HG03045 (cell line): ENCODE data around the gene PROCR.
"Not testable (repeated sequence)": the region's sequence is repeated elsewhere in the genome, so short reads cannot be mapped to it uniquely, and the experiment has no call there.

Experiments used
- ATAC-seq: cut with Tn5 transposase; IDR thresholded peaks from one replicate; pipeline ENCODE4 v1.9.1; 2021; ENCODE audit warnings: mild to moderate bottlenecking, moderate library complexity; ENCODE audit not compliant: unreplicated experiment

PROCR gene

DNA sequence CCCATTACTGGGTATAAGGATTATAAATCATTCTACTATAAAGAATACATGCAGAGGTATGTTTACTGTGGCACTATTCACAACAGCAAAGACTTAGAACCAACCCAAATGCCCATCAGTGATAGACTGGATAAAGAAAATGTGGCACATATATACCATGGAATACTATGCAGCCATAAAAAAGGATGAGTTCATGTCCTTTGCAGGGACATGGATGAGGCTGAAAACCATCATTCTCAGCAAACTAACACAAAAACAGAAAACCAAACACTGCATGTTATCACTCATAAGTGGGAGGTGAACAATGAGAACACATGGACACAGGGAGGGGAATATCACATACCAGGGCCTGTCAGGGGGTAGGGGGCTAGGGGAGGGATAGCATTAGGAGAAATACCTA, 7.3 kb upstream of the PROCR start:
- ATAC-seq: not testable (repeated sequence)

DNA sequence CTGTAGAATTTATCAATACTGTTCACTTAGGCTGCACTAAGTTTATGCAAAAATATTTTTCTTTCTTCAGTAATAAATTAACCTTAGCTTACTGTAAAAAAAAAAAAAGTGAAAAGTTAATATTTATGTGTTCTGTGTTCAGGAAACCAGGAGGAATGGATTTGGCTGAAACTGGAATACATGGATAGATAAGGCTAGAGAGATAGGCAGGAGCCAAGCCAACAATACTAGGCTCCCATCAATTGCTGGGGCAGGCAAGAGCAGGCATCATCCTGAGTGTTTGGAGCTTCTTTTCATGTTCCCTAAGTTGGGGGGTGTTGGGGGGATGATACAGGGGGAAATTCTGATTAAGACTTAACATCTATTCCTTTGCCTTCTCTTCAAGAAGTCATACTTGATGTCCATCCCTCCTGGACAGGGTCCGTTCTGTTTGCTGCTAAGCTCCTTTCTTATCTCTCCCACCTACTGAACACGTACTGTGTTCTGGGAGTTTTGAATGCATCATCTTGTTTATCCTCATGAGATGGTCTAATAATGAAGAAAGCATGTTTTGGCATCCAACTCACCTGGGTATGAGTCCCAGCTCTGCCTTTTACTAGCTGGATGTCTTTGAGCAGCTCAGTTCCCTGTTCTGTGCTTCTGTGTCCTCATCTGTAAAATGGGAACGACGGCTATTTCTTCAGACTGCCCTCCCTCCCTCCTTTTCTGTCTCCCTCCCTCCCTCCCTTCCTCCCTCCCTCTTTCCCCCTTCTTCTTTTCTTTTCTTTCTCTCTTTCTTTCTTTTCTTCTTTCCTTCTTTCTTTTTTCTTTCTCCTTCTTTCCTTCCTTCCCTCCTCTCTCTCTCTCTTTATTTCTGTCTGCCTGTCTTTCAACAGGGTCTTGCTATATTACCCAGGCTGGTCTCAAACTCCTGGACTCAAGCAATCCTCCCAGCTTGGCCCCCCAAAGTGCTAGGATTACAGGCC, 6.4 kb upstream of the PROCR start:
- ATAC-seq: no peak

DNA sequence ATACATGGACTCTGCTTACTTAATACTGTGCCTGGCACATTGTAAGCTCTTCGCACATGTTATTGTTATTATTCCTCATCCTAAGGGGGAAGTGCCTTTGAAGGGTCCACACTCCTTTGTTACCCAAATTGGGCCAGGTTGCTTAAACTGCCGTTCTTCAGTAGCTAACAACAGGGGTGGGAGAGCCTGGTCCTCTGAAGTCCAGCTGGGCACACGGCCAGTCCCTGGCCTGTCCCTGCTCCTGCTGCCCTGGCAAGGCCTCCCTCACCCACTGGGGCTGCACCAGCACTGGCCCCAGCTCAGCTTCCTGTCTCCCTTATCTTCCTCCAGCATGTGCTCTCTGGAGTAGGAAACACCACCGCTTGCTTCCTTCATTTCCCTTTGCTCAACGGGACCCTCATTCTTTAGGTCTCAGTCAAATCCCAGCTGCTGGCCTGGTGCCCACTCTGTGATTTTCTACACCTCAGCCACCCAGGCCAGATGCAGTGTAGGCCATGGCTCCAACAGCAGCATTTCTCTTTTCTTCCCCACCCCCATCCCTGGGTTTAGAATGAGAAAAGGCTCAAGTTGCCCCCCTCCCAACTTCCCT, 5.5 kb upstream of the PROCR start:
- no peak for ATAC-seq

DNA sequence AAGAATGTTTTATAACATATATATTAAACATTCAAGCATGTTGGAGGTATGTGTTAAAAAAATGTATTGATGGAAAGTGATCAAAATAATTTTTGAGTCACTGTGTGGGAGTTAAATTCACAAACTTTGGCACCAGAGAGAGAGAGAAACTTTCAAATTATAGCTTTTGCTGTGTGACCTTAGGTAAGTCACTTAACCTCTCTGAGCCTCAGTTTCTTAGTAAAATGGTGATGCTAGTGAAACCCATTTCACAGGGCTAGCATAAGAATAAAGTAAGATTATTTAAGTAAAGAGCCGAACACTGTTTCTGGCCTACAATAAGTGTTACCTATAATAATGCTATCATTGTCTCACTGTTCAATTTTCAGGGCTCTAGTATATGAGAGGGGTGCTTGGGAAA, 4.1 kb upstream of the PROCR start:
- no peak for ATAC-seq

DNA sequence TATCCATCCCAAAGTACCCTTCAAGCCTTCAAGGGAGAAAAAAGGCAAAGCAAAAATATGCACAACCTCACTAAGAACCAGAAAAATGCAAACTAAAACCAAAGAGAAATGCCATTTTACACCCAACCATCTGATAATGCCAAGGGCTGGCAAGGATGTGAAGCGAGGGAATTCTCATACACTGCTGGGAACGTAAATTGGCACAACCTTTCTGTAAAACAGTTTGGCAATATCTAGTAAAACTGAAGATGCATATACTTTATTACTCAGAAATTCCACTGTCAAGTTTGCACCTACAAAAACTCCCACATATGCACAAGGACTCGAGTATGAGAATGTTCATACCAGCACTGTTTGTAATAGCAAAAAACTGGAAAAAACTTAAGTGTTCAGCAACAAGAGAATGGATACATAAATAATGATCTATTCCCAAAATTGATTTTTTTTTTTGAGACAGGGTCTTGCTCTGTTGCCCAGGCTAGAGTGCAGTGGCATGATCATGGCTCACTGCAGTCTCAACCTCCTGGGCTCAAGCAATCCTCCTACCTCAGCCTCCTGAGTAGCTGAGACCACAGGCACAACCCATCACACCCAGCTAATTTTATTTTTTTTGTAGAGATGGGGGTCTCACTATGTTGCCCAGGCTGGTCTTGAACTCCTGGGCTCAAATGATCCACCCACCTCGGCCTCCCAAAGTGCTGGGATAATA, 3.0 kb upstream of the PROCR start:
- ATAC-seq: not testable (repeated sequence)

DNA sequence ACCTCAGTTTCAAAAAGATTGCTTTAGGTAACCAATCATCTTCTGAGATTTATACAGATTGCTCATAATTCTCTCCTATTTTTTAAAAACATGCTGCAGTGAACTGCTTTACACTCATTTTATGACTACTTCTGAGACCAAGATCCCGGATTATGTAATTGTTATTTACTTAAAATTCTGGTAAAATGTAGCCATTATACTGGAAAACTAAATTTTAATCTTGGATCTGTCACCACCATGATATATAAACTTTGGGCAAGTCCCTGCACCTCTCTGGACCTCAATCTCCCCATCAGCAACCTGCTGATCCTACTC, 477 bp upstream of the PROCR start:
- no peak for ATAC-seq

DNA sequence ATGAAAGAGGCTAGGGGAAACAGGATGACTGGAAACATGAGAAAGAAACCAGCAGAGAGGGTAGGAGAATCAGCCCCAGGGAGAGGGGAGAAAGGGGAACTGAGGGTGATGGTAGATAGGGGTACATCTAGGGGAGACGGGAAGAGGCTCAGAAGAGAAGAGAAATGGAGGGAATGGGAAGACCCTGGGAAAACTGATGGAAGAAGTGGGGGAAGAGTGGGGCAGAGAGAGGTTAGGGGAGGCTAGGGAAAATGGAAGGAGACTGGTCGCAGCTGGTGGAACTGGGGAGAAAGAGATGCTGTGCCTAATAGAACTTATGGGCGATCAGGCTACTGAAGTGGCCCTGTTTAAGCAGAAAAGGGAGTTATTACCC, 548 bp downstream of the PROCR start:
- ATAC-seq: no peak

DNA sequence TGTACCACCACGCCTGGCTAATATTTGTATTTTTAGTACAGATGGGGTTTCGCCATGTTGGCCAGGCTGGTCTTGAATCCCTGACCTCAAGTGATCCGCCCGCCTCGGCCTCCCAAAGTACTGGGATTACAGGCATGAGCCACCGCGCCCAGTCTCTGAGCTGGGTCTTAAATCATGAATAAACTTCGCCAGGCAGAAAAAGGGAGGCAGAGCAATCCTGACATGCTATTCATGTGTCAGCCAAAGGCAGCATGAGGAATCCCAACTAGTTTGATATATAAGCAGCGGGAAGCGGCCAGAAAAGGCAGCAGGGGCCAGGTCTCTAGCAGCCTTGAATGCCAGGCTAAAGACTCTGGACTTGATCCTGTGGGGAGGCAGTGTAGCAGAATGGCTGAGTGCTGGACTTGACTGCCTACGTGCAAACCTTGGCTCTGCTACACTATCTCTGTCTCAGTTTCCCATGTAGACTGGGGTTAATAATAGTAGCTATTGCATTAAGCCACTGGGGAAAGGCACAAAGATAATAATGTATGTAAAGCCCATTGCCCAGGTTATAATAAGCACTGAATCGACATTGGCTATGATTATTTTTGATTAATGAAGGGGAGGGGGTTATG, 1.8 kb downstream of the PROCR start:
- ATAC-seq: no peak

DNA sequence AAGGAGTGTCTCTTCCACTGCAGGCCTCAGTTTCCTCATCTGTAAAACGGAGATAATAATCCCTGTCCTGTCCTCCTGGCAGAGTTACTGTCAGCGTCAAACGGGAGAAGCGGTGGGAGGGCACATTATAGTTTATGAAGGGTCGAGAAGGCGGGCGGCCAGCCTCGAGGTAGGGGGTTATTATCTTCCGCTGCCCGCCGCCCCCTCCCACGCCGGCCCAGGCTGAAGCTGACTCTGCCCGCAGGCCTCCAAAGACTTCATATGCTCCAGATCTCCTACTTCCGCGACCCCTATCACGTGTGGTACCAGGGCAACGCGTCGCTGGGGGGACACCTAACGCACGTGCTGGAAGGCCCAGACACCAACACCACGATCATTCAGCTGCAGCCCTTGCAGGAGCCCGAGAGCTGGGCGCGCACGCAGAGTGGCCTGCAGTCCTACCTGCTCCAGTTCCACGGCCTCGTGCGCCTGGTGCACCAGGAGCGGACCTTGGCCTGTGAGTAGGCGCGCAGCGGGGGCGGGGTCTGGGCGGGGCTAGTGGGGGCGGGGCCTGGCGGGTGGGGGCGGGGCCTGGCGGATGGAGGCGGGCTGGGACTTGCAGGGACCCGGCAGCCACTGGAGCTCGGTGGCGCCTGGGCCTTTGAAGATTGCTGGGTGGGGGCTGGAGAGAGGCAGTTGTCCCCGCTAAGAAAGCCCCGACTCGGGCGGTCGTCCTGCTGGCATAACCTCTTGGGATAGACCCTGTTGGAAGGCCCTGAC, 2.8 kb downstream of the PROCR start:
- no peak for ATAC-seq

DNA sequence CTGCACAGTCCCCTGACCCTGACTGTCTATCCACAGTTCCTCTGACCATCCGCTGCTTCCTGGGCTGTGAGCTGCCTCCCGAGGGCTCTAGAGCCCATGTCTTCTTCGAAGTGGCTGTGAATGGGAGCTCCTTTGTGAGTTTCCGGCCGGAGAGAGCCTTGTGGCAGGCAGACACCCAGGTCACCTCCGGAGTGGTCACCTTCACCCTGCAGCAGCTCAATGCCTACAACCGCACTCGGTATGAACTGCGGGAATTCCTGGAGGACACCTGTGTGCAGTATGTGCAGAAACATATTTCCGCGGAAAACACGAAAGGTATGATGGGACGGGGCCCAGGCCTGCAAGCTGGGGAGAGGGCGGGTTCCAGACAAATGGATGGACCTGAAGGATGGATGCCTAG, 4.3 kb downstream of the PROCR start:
- no peak for ATAC-seq

DNA sequence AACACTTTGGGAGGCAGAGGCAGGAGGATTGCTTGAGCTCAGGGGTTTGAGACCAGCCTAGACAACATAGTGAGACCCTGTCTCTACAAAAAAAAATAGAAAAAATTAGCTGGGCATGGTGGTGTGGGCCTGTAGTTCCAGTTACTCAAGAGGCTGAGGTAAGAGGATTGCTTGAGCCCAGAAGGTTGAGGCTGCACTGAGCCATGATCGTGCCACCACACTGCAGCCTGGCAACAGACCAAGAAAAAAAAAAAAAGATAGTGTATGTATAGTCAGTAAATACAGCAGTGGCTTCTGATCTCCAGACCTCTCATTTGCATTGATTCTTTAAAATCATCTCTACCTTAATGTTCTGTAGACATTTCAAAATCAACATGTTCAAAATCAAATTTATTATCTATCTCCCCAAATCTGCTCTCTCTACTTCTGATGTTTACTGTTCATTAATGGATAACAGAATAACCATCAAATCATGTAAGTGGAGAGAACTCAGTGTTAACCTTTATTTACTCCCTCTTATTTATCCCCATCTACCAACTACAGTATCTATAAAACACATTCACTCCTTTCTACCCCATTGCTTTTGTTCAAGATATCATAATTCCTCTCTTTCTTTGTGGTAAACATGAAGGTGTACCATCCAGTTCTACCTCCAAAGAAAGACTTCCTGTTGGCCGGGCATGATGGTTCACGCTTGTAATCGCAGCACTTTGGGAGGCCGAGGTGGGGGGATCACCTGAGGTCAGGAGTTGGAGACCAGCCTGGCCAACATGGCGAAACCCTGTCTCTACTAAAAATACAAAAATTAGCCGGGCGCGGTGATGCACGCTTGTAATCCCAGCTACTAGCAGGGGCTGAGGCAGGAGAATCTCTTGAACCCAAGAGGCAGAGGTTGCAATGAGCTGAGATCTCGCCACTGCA, 7.7 kb downstream of the PROCR start:
- no peak for ATAC-seq

DNA sequence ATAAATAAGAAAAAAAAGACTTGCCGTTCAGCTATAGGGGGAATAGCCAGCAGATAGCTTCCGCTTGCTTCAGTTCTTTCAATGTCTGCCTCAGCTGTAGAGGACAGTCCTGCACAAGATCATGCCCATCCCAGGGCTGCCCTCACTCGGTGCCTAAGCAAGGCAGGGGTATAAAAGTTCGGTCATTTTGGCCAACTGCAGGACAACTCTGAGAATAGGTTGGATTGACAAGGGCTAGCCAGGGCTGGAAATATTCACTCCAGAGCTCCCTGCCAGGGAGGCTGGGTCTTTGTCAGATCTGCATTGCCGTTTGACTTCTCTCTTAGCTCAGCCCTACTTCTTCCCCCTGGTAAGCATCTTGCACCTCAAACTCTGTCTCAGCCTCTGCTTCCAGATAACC, 8.4 kb downstream of the PROCR start:
- no peak for ATAC-seq

DNA sequence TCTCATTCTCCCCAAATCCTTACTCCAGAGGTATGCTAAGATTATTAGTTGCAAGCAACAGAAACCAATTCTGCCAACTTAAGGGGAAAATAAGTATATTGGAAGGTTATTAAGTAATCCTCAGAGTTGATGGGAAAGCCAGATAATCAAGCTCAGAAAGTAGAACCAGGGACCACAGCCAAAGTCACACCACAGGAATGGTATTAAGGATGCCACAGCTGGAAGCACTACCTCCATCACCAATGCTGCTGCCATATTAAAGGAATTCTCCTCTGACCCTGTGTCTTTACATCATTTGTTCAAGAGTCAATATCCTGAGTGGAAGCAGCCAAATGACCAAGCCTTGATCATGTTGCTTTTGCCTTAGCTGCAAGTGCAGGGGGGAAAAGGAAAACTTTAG, 9.9 kb downstream of the PROCR start:
- no peak for ATAC-seq

DNA sequence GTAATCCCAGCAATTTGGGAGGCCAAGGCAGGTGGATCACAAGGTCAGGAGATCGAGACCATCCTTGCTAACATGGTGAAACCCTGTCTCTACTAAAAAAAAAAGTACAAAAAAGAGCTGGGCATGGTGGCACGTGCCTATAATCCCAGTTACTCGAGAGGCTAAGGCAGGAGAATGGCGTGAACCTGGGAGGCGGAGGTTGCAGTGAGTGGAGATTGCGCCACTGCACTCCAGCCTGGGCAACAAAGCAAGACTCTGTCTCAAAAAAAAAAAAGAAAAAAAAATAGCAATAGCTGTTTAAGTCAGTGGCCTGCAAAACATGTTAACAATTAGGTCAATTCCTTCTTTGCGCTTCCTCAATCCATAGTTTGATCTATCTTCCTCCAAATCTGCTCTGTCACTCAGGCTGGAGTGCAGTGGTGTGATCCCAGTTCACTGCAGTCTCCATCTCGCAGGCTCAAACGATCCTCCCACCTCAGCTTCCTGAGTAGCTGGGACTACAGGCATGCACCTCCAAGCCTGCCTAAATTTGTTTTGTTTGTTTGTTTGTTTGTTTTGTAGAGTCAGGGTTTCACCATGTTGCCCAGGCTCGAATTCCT, 14.9 kb downstream of the PROCR start:
- not testable (repeated sequence) for ATAC-seq

DNA sequence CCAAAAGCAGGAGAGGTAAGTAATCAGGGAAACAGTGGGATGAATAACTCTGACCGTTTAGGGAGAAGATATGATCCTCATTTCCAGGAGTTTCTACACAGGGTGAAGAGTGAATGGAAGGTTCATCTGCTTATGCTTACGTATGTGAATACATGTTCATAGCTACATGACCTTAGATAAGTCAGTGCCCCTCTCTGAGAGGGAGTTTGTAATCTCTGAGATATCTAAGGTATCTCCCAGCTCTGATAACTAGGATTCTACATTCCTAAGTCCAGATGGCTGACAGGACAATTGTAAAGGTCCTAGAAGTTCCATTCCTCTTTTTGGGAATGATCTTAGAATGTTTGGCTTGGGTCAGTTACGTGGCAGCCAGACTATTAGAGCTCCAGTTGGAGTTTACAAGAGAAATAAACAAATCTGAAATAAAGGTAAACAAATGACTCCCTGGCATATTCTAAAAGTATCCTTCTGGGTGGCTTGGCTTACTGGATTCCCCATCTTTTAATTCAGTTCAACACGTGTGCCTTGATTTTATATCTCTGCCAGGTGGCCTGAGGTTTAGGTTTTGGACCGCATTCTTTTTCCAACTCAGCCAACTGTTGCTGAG, 15.8 kb downstream of the PROCR start:
- no peak for ATAC-seq

DNA sequence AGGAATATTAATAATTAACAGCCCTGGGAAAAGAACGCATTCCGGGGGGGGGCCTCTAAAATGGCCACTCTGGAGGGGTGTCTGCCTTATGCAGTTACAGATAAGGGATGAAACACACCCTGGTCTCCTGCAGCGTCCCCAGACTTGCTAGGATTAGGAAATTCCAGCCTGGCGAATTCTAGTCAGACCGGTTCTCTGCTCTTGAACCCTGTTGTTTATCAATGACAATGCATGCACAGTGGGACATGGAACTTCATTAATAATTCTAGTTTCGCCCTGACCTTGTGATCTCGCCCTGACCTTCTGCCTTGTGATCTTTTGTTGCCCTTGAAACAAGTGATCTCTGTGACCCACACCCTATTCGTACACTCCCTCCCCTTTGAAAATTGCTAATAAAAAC, 17.4 kb downstream of the PROCR start:
- ATAC-seq: not testable (repeated sequence)

DNA sequence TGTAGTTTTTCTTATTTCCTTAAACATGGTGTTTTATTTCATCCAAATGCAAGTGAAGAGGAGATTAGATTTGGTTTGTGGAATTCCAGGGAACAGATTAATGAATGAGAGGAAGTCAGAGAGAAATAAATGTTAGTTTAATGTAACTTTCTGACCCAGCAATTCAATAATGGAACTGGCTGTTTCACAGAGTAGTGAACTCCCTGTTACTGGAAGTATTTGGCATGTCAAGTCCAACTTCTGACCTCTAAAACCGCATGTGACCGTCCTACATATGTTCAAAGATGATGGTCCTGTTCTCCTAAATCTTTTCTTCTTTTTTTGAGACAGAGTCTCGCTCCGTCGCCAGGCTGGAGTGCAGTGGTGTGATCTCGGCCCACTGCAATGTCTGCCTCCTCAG, 18.7 kb downstream of the PROCR start:
- ATAC-seq: no peak

DNA sequence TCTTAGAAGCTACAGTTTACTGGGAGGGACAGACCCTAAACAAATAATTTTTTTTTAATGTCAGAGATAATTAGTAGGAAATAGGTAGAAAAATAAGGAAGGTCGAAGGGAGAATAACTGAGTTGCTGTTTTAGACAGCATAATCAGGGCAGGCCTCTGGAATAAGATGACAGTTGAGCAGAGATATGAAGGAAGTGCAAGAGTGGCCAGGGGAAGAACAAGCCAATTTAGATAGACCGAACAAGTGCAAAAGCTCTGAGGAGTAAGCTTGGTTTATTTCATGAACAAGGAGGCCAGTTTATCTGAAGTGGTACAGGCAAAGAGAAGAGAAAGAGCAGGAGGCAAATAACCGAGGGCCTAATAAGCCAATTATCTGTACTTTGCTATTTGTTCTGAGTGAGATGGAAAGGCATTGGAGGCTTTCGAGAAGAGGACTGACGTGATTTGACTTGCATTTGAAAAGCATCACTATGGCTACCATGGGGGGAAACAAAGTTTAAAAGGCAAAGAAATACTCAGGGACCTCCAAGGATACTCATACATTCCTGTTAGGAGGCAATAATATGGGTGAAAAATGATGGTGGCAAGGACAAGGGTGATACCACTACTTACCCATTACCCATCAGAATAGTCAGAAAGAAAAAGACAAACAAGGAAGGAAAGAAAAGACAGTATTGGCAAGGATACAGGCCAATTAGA, 19.7 kb downstream of the PROCR start:
- ATAC-seq: no peak
